Measurements from ENCODE around the gene GPR141.

Gene GPR141

DNA sequence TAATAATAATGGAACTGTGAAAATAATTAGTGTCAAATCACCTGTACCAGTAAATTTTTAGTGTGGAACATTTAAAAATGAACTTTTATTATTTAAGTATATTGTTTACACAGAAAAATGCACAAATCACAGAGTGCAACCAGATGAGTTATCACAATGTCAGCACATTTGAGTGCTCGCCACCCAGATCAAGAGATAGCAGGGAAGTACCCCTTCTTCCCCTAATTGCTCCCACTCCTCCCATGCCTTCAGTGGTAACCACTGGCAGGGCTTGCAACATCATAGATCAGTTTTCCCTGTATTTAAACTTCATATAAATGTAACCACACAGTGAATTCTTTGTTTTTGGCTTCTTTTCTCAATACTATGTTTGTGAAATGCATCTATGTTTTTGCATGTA lies 7.8 kb upstream of the GPR141 start:
- no peaks in the 10 kb centered on the region for H3K27me3 ChIP-seq (ENCODE audit: insufficient read depth, low read length, poor library complexity, severe bottlenecking)
- no peaks in the 10 kb centered on the region for H3K36me3 ChIP-seq (ENCODE audit: insufficient read depth, low read length)

GRCh38 chr7:37684927-37685326 lies 1.4 kb downstream of the GPR141 start:
- H3K4me1 ChIP-seq (ENCODE audit: insufficient read depth, low read length, poor library complexity, severe bottlenecking): peaks cover 26% of the 10 kb centered on the region

More for the DNA sequence above, 7.8 kb upstream of the GPR141 start:
- H3K9ac ChIP-seq (ENCODE audit: low read depth, low read length, poor library complexity, severe bottlenecking): no peak overlapping the region
- no peaks in the 10 kb centered on the region for H3K79me2 ChIP-seq (ENCODE audit: insufficient read depth, low read length)
- TF ChIP-seq EZH2phosphoT487 (IDR thresholded peaks at IDR 0.05; ENCODE audit: borderline replicate concordance): no peak
- no peak for TF ChIP-seq CTCF (conservative IDR thresholded peaks at IDR 0.05; ENCODE audit: low read length)
- no peaks in the 10 kb centered on the region for H3K9me2 ChIP-seq (replicated peaks; ENCODE audit: low read depth, low read length)
- H3K4me1 ChIP-seq (ENCODE audit: insufficient read depth, low read length, poor library complexity, severe bottlenecking): no peaks in the 10 kb centered on the region
- H3F3A ChIP-seq (ENCODE audit: low read depth): no peaks in the 10 kb centered on the region
- H3K4me2 ChIP-seq (ENCODE audit: low read depth, low read length, poor library complexity, severe bottlenecking): no peak overlapping the region
- H4K20me1 ChIP-seq (ENCODE audit: insufficient read depth, low read length, poor library complexity, severe bottlenecking): no peaks in the 10 kb centered on the region
- no peaks in the 10 kb centered on the region for H3K9me3 ChIP-seq (ENCODE audit: insufficient read depth, low read depth, low read length)
- H3K4me3 ChIP-seq (ENCODE audit: low read length, poor library complexity, severe bottlenecking): no peak overlapping the region
- no peak overlapping the region for H2AFZ ChIP-seq (ENCODE audit: low read length)

DNA sequence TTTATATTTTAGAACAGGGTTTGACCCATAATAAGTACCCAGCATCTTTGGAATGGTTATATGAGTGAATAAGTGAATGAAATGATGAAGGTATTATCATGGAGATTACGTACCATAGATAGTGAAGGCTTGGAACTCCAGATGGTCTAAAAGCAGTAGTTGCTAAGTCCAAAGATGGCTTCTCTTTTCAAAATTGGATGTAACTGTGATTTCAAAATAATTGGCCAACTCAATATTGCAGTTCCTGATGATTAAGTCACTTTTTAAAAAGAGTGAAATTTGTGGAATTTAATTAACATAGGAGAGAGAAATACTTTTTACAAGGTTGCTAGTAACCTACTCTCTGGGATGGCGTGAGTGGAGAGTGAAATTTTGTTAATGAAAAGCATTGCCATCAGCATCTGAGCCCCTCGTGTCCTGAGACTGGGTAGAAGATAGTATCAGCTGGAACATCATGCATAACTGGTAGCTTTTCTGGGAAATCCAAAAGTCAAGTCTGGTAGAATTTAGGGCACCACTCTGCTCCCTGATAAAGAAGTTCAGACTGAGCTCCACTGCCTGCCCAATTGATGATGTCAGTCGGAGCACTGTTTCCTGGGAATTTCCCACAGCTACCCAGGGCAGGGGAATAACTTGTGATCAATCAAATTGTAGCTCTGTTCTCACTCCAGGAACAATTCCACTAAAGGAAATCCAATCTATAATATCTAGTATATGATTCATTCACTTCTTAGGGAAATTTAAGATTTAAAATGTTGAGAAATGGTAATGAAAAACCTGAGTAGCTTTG lies 3.2 kb downstream of the GPR141 start:
- TF ChIP-seq EZH2phosphoT487 (IDR thresholded peaks at IDR 0.05; ENCODE audit: borderline replicate concordance) (no peak), CTCF (conservative IDR thresholded peaks at IDR 0.05; ENCODE audit: low read length) (no peak)
- Histone ChIP-seq H3K4me3 (ENCODE audit: low read length, poor library complexity, severe bottlenecking) (no peak overlapping the region), H3K9me3 (ENCODE audit: insufficient read depth, low read depth, low read length) (no peaks in the 10 kb centered on the region), H4K20me1 (ENCODE audit: insufficient read depth, low read length, poor library complexity, severe bottlenecking) (no peaks in the 10 kb centered on the region), H3F3A (ENCODE audit: low read depth) (no peaks in the 10 kb centered on the region; the same call in 1 of the 2 replicates), H2AFZ (ENCODE audit: low read length) (no peak overlapping the region), H3K4me1 (ENCODE audit: insufficient read depth, low read length, poor library complexity, severe bottlenecking) (peaks cover 26% of the 10 kb centered on the region), H3K79me2 (ENCODE audit: insufficient read depth, low read length) (no peaks in the 10 kb centered on the region), H3K9me2 (replicated peaks; ENCODE audit: low read depth, low read length) (no peaks in the 10 kb centered on the region), H3K36me3 (ENCODE audit: insufficient read depth, low read length) (no peaks in the 10 kb centered on the region), H3K9ac (ENCODE audit: low read depth, low read length, poor library complexity, severe bottlenecking) (no peak overlapping the region), H3K27me3 (ENCODE audit: insufficient read depth, low read length, poor library complexity, severe bottlenecking) (no peaks in the 10 kb centered on the region), H3K4me2 (ENCODE audit: low read depth, low read length, poor library complexity, severe bottlenecking) (no peak overlapping the region)

More at GRCh38 chr7:37684927-37685326, 1.4 kb downstream of the GPR141 start:
- Histone ChIP-seq H4K20me1 (ENCODE audit: insufficient read depth, low read length, poor library complexity, severe bottlenecking) (no peaks in the 10 kb centered on the region), H3K36me3 (ENCODE audit: insufficient read depth, low read length) (no peaks in the 10 kb centered on the region), H3K9ac (ENCODE audit: low read depth, low read length, poor library complexity, severe bottlenecking) (no peak overlapping the region), H3F3A (ENCODE audit: low read depth) (no peaks in the 10 kb centered on the region; the same call in 1 of the 2 replicates), H3K27me3 (ENCODE audit: insufficient read depth, low read length, poor library complexity, severe bottlenecking) (no peaks in the 10 kb centered on the region), H3K9me3 (ENCODE audit: insufficient read depth, low read depth, low read length) (no peaks in the 10 kb centered on the region), H2AFZ (ENCODE audit: low read length) (peak overlapping the region; percentile 53), H3K4me2 (ENCODE audit: low read depth, low read length, poor library complexity, severe bottlenecking) (peak overlapping the region; percentile 50), H3K9me2 (replicated peaks; ENCODE audit: low read depth, low read length) (no peaks in the 10 kb centered on the region), H3K79me2 (ENCODE audit: insufficient read depth, low read length) (no peaks in the 10 kb centered on the region), H3K4me3 (ENCODE audit: low read length, poor library complexity, severe bottlenecking) (peak overlapping the region; percentile 28)
- TF ChIP-seq CTCF (conservative IDR thresholded peaks at IDR 0.05; ENCODE audit: low read length): no peak
- TF ChIP-seq EZH2phosphoT487 (IDR thresholded peaks at IDR 0.05; ENCODE audit: borderline replicate concordance): no peak
